Lung (tissue), 12 donors: ENCODE results near the gene SIRT1. TPM values are rescaled to one million over a fixed set of nuclear protein-coding genes. Genes with fewer than 3 reads are reported as not detected.

Experiments
- ATAC-seq: fragments of 200-7000 bp; cut with Tn5 transposase; one replicate; pipeline ENCODE4 v1.9.1; 2020; ENCODE audit warnings: moderate number of reproducible peaks; ENCODE audit not compliant: insufficient read depth, low FRiP score
- DNase-seq, 3 donors: peaks; one replicate each; pipeline ENCODE4 v3.0.0-alpha.2; 2013 to 2017
- H3K27ac ChIP-seq, 2 donors: one replicate each; pipeline ENCODE4 v1.5.1; 2013; ENCODE audit warnings: mild to moderate bottlenecking in 2 of 2, moderate library complexity in 2 of 2, control low read depth in 1 of 2, inconsistent platforms in 1 of 2, low read depth in 1 of 2, low read length in 1 of 2
- H3K27me3 ChIP-seq, 3 donors: one replicate each; pipeline ENCODE4 v1.5.1; 2013; ENCODE audit warnings: low read length in 2 of 3; ENCODE audit not compliant: control insufficient read depth in 3 of 3, insufficient read depth in 3 of 3
- H3K36me3 ChIP-seq, 4 donors: one replicate each; pipeline ENCODE4 v1.5.1; 2013; ENCODE audit warnings: low read length in 4 of 4, mild to moderate bottlenecking in 1 of 4, moderate library complexity in 1 of 4; ENCODE audit not compliant: control insufficient read depth in 4 of 4, insufficient read depth in 4 of 4
- H3K4me1 ChIP-seq, 5 donors: one replicate each; pipeline ENCODE4 v1.5.1; 2013; ENCODE audit warnings: low read length in 5 of 5, mild to moderate bottlenecking in 2 of 5, moderate library complexity in 1 of 5; ENCODE audit not compliant: control insufficient read depth in 5 of 5, insufficient read depth in 5 of 5
- H3K4me3 ChIP-seq: one replicate; pipeline ENCODE4 v1.5.1; 2013; ENCODE audit warnings: mild to moderate bottlenecking, control low read depth, moderate library complexity
- H3K9ac ChIP-seq, 2 donors: one replicate each; pipeline ENCODE4 v1.5.1; 2013; ENCODE audit warnings: low read length in 2 of 2, control low read depth in 1 of 2; ENCODE audit not compliant: insufficient read depth in 1 of 2
- H3K9me3 ChIP-seq, 4 donors: one replicate each; pipeline ENCODE4 v1.5.1; 2013; ENCODE audit warnings: low read length in 3 of 4, mild to moderate bottlenecking in 1 of 4, moderate library complexity in 1 of 4; ENCODE audit not compliant: control insufficient read depth in 4 of 4, insufficient read depth in 3 of 4
- WGBS, 2 donors: extraction: QIAGEN DNeasy Blood & Tissue Kit; methylation state at CpG; one replicate each; pipeline ENCODE4 v1.1.7; 2013; 5-methylcytosine and 5-hydroxymethylcytosine counted together
- polyA plus RNA-seq, 2 donors: library from polyadenylated mRNA; stranded (reverse); fragments of 200-250 nt; gene quantifications; one replicate each; pipeline ENCODE4 v1.2.1, GENCODE V29; 2013
- total RNA-seq, 2 donors: library from RNA; depleted of rRNA in 1 of 2; stranded (reverse); fragments of >200 nt in 1 of 2; gene quantifications; one replicate each; pipeline ENCODE4 v1.2.1, GENCODE V29; 2014 to 2021
- TF ChIP-seq, protein P1 (sequence below): IDR thresholded peaks from 2 replicates; pipeline ENCODE4 v1.5.1; 2012; ENCODE audit warnings: mild to moderate bottlenecking; ENCODE audit errors: control extremely low read depth, extremely low read depth
- donor health status: control.
- donor health status: control.
- donor health status: Bipolar disorder and iron deficiency.
- donor health status: healthy.
- donor health status: DM: yes; HTN: yes; CAD: no.

SIRT1 gene
- total and polyA plus RNA-seq, 4 donors, result 8.7 to 37.0 (median 13.4) TPM

GRCh38 chr10:67912331-67912946 is 28.0 kb downstream of the SIRT1 start:
- TF ChIP-seq, protein P1, sequence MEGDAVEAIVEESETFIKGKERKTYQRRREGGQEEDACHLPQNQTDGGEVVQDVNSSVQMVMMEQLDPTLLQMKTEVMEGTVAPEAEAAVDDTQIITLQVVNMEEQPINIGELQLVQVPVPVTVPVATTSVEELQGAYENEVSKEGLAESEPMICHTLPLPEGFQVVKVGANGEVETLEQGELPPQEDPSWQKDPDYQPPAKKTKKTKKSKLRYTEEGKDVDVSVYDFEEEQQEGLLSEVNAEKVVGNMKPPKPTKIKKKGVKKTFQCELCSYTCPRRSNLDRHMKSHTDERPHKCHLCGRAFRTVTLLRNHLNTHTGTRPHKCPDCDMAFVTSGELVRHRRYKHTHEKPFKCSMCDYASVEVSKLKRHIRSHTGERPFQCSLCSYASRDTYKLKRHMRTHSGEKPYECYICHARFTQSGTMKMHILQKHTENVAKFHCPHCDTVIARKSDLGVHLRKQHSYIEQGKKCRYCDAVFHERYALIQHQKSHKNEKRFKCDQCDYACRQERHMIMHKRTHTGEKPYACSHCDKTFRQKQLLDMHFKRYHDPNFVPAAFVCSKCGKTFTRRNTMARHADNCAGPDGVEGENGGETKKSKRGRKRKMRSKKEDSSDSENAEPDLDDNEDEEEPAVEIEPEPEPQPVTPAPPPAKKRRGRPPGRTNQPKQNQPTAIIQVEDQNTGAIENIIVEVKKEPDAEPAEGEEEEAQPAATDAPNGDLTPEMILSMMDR, result no peak
- no peak overlapping the region for H3K4me3 ChIP-seq
- no peaks in the 10 kb centered on the region for H3K9me3 ChIP-seq
- no peak overlapping the region for H3K9ac ChIP-seq
- 77 to 86% methylated on average over 2 of the region's 2 CpGs for WGBS, 2 donors
- DNase-seq (no peak), ATAC-seq (no peak)
- no peaks in the 10 kb centered on the region for H3K27me3 ChIP-seq
- peaks cover 15 to 47% (median 25%) of the 10 kb centered on the region in 4 donors for H3K36me3 ChIP-seq
- H3K27ac ChIP-seq, result no peak overlapping the region
- H3K4me1 ChIP-seq, result no peaks in the 10 kb centered on the region

GRCh38 chr10:67914777-67915340 is 30.4 kb downstream of the SIRT1 start:
- Histone ChIP-seq H3K27ac (peak overlapping the region in 1 of 2 donors; percentile 7), H3K9ac (no peak overlapping the region), H3K9me3 (no peaks in the 10 kb centered on the region), H3K36me3 (peaks cover 11 to 32% (median 21%) of the 10 kb centered on the region in 4 donors), H3K4me3 (no peak overlapping the region), H3K4me1 (no peaks in the 10 kb centered on the region), H3K27me3 (no peaks in the 10 kb centered on the region)
- 92 to 93% methylated on average over 8 of the region's 8 CpGs for WGBS, 2 donors
- DNase-seq, result no peak
- TF ChIP-seq, protein P1, result no peak
- ATAC-seq, result peak; percentile 58

GRCh38 chr10:67917169-67917568 is 32.7 kb downstream of the SIRT1 start:
- H3K27me3 ChIP-seq, result no peaks in the 10 kb centered on the region
- no peak overlapping the region for H3K27ac ChIP-seq
- WGBS, 2 donors, result 77 to 83% methylated on average over 2 of the region's 2 CpGs
- ATAC-seq (no peak), DNase-seq (no peak)
- no peak overlapping the region for H3K9ac ChIP-seq
- H3K4me1 ChIP-seq, result no peaks in the 10 kb centered on the region
- H3K4me3 ChIP-seq, result no peak overlapping the region
- H3K9me3 ChIP-seq, result no peaks in the 10 kb centered on the region
- TF ChIP-seq, protein P1, result no peak
- peaks cover 2 to 30% (median 19%) of the 10 kb centered on the region in 4 donors for H3K36me3 ChIP-seq
